Kidney (tissue), 14 donors: ENCODE data around the gene CNP. TPM values are rescaled to one million over a fixed set of nuclear protein-coding genes. Genes with fewer than 3 reads are reported as not detected.

Experiments used
- DNase-seq, 5 donors: peaks; one replicate each; pipeline ENCODE4 v3.0.0-alpha.2; 2013 to 2020
- FAIRE-seq: peaks from 2 replicates; lab custom pipeline; 2012; peaks lifted over from hg19 to GRCh38; lab: Jason Lieb, UNC
- H3K27ac ChIP-seq, 2 donors: one replicate each; pipeline ENCODE4 v1.7.0; 2013; ENCODE audit warnings: low read depth in 2 of 2, low read length in 2 of 2, inconsistent platforms in 1 of 2
- H3K27me3 ChIP-seq: one replicate; pipeline ENCODE4 v1.7.1; 2013; ENCODE audit warnings: low read length, inconsistent platforms; ENCODE audit not compliant: control insufficient read depth, insufficient read depth
- H3K36me3 ChIP-seq, 3 donors: one replicate each; pipeline versions ENCODE4 v1.7.0 to v1.7.1; 2013; ENCODE audit warnings: low read length in 3 of 3, control low read depth in 1 of 3, inconsistent platforms in 1 of 3; ENCODE audit not compliant: insufficient read depth in 3 of 3, control insufficient read depth in 2 of 3
- H3K4me1 ChIP-seq, 3 donors: one replicate each; pipeline versions ENCODE4 v1.7.0 to v1.7.1; 2013; ENCODE audit warnings: low read length in 3 of 3, inconsistent platforms in 1 of 3, low read depth in 1 of 3; ENCODE audit not compliant: control insufficient read depth in 2 of 3, insufficient read depth in 2 of 3
- H3K4me3 ChIP-seq, 3 donors: one replicate each; pipeline versions ENCODE4 v1.7.0 to v1.8.1; 2013; ENCODE audit warnings: low read length in 3 of 3, control low read depth in 1 of 3, inconsistent platforms in 1 of 3
- H3K9ac ChIP-seq, 3 donors: one replicate each; pipeline versions ENCODE4 v1.7.0 to v1.7.1; 2013; ENCODE audit warnings: low read length in 3 of 3, control low read depth in 1 of 3, inconsistent platforms in 1 of 3
- H3K9me3 ChIP-seq, 3 donors: one replicate each; pipeline versions ENCODE4 v1.7.0 to v1.7.1; 2013; ENCODE audit warnings: low read length in 3 of 3, control low read depth in 1 of 3, inconsistent platforms in 1 of 3; ENCODE audit not compliant: control insufficient read depth in 2 of 3, insufficient read depth in 1 of 3
- intact Hi-C: fragments of 100-400 bp; cut with DNase I; formaldehyde crosslinking; loops from one replicate; pipeline ENCODE4 v1.11.1; 2022
- polyA plus RNA-seq: library from polyadenylated mRNA; stranded (reverse); fragments of 350-450 nt; fragmentation: Illumina TruSeq; extraction: RNeasy Lipid Tissue Mini Kit (QIAGEN cat#74804); gene quantifications from one replicate; pipeline ENCODE4 v1.2.3, GENCODE V29; 2014; ENCODE audit warnings: low read depth, low replicate concordance; ENCODE audit not compliant: insufficient read depth
- total RNA-seq: library from RNA; stranded (reverse); fragmentation: NEBNext Ultra II Directional; extraction: Animal tissue kit (Norgen Biotek cat#: 25700); gene quantifications from one replicate; pipeline ENCODE4 v1.2.1, GENCODE V29; 2021
- TF ChIP-seq, protein P1 (sequence below): IDR thresholded peaks from 3 replicates; pipeline ENCODE4 v1.5.1; 2012; ENCODE audit warnings: mild to moderate bottlenecking, moderate library complexity, borderline replicate concordance; ENCODE audit not compliant: insufficient read depth; ENCODE audit errors: extremely low read depth
- donor health status: control.
- donor health status: control.
- donor health status: control.
- donor health status: control.
- donor health status: control.
- donor health status: DM: yes; HTN: yes; CAD: no.
- donor health status: Normal renal cell carcinoma (clear cell type).

Gene CNP
- total and polyA plus RNA-seq, 2 donors from 2014 or later, result 64.0 to 87.5 TPM

DNA sequence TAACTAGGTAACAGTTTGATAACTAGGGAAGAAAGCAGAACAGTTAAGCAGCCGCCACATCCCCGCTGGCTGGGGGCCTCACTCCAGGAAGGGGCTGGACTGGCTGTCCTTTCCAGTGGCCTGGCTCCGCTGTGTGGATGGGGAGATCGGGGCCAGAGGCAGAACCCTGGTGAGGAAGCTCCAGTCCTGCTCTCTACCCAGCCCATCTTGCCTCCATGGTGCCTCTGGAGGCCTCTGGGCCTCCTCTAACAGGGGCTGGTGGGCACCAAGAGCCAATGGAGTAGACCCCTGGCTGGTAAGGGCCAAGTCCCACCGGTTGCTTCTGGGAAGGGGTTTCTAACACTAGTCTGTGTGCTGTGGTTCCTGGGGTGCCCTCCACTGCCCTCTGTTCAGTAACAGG is 8.1 kb downstream of the CNP start:
- H3K9ac ChIP-seq, result no peak overlapping the region
- no peak overlapping the region for H3K27ac ChIP-seq
- no peaks in the 10 kb centered on the region for H3K9me3 ChIP-seq
- H3K4me1 ChIP-seq, result peaks cover 0 to 52% (median 48%) of the 10 kb centered on the region in 3 donors
- intact Hi-C loops, result no loop called here
- H3K27me3 ChIP-seq, result no peaks in the 10 kb centered on the region
- TF ChIP-seq, protein P1, sequence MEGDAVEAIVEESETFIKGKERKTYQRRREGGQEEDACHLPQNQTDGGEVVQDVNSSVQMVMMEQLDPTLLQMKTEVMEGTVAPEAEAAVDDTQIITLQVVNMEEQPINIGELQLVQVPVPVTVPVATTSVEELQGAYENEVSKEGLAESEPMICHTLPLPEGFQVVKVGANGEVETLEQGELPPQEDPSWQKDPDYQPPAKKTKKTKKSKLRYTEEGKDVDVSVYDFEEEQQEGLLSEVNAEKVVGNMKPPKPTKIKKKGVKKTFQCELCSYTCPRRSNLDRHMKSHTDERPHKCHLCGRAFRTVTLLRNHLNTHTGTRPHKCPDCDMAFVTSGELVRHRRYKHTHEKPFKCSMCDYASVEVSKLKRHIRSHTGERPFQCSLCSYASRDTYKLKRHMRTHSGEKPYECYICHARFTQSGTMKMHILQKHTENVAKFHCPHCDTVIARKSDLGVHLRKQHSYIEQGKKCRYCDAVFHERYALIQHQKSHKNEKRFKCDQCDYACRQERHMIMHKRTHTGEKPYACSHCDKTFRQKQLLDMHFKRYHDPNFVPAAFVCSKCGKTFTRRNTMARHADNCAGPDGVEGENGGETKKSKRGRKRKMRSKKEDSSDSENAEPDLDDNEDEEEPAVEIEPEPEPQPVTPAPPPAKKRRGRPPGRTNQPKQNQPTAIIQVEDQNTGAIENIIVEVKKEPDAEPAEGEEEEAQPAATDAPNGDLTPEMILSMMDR, result no peak
- no peak for DNase-seq
- peaks cover 4 to 30% (median 11%) of the 10 kb centered on the region in 3 donors for H3K36me3 ChIP-seq
- FAIRE-seq, result no peak
- H3K4me3 ChIP-seq, result no peak overlapping the region

GRCh38 chr17:41975099-41976083 is 8.8 kb downstream of the CNP start:
- TF ChIP-seq, protein P1, result no peak
- Histone ChIP-seq H3K9me3 (no peaks in the 10 kb centered on the region), H3K4me3 (no peak overlapping the region), H3K4me1 (peaks cover 0 to 50% (median 48%) of the 10 kb centered on the region in 3 donors), H3K36me3 (peaks cover 4 to 33% (median 12%) of the 10 kb centered on the region in 3 donors), H3K9ac (no peak overlapping the region), H3K27me3 (no peaks in the 10 kb centered on the region), H3K27ac (peak overlapping the region; percentile 35 to 63)
- DNase-seq, result no peak
- FAIRE-seq, result no peak
- intact Hi-C loops, result no loop called here

GRCh38 chr17:41976142-41976768 is 9.7 kb downstream of the CNP start:
- H3K4me1 ChIP-seq, result peaks cover 0 to 46% (median 40%) of the 10 kb centered on the region in 3 donors
- FAIRE-seq, result no peak
- intact Hi-C loops, result no loop called here
- peak in 2 of 5 donors; percentile 47 to 80 for DNase-seq
- TF ChIP-seq, protein P1, result no peak
- H3K4me3 ChIP-seq, result peak overlapping the region in 1 of 3 donors; percentile 15
- H3K27me3 ChIP-seq, result no peaks in the 10 kb centered on the region
- peak overlapping the region; percentile 35 to 63 for H3K27ac ChIP-seq
- H3K9me3 ChIP-seq, result no peaks in the 10 kb centered on the region
- H3K36me3 ChIP-seq, result peaks cover 6 to 35% (median 14%) of the 10 kb centered on the region in 3 donors
- H3K9ac ChIP-seq, result no peak overlapping the region
